ENCODE measurements around the gene UPP1.
A peak's percentile ranks its signal among the peaks of the same experiment; 100 is the strongest.
"Not testable (repeated sequence)": the region's sequence is repeated elsewhere in the genome, so short reads cannot be mapped to it uniquely, and the experiment has no call there.

Gene UPP1

DNA sequence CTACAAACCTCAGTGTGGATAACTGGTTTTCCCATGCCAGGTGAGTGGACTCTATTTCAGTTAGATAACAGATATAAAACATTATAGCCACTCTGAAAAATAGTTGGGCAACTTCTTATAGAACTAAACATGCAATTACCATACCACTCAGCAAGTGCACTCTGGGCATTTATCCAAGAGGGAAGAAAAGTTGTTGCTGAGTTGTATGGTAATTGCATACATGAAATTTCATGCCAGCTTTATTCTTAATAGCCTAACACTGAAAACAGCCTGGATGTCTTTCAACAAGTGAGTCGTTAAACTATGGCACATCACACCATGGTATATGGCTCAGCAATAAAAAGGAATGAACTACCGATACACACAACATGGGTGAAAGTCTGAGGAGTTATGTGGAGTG, 10.6 kb upstream of the UPP1 start:
- Histone ChIP-seq H4K5ac (ENCODE audit: low read length) (no peak overlapping the region), H3K36me3 (ENCODE audit: control insufficient read depth, insufficient read depth, low read length) (no peaks in the 10 kb centered on the region), H3K9ac (ENCODE audit: low read length) (no peak overlapping the region), H3K4me2 (ENCODE audit: low read length) (no peak overlapping the region), H4K8ac (ENCODE audit: low read depth, low read length) (no peak overlapping the region), H3K79me2 (ENCODE audit: control insufficient read depth, insufficient read depth, low read length) (no peaks in the 10 kb centered on the region), H2BK15ac (replicated peaks; ENCODE audit: low read depth) (no peak overlapping the region), H2BK120ac (ENCODE audit: low read depth, low read length) (no peak overlapping the region), H3K4me1 (ENCODE audit: control insufficient read depth, low read depth, low read length) (no peaks in the 10 kb centered on the region), H3K4ac (ENCODE audit: low read depth, low read length) (peak overlapping the region; percentile 48), H3K18ac (ENCODE audit: low read length) (no peak overlapping the region), H3K56ac (ENCODE audit: low read length) (no peak overlapping the region), H3K4me3 (ENCODE audit: low read length) (no peak overlapping the region), H2AK5ac (ENCODE audit: low read length) (no peak overlapping the region), H3K79me1 (ENCODE audit: low read length) (no peaks in the 10 kb centered on the region), H3K27ac (ENCODE audit: low read depth, low read length) (no peak overlapping the region), H3K23ac (ENCODE audit: low read length) (no peak overlapping the region), H2BK5ac (ENCODE audit: low read length) (no peak overlapping the region), H3K27me3 (ENCODE audit: insufficient read depth, low read length, poor library complexity) (no peaks in the 10 kb centered on the region)
- no peak for DNase-seq
- no CpG with 5 or more reads among the region's 2 CpGs for WGBS (ENCODE audit: extremely low coverage, insufficient coverage, low lambda C conversion rate)

DNA sequence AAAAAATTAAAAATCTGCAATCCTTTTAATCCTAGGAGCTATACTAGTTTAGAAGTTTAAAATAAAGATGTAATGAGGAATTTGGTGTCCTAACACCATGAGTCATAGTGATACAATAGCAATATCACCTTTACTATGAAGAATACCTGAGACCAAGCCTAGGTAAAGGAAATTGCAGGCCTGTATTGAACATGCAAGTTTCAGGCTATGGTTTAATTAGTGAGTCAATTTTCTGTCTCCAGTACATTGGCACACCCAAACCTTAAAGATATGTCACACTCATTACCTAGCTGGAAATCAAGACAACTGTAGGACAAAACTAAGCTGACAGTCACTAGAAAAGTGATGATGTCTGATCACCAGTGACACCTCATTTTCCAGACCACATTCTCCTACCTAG, 6.7 kb upstream of the UPP1 start:
- H3K79me1 ChIP-seq (ENCODE audit: low read length); H2BK120ac ChIP-seq (ENCODE audit: low read depth, low read length); H4K8ac ChIP-seq (ENCODE audit: low read depth, low read length); DNase-seq; H3K18ac ChIP-seq (ENCODE audit: low read length); H3K27ac ChIP-seq (ENCODE audit: low read depth, low read length); H3K23ac ChIP-seq (ENCODE audit: low read length); H2AK5ac ChIP-seq (ENCODE audit: low read length); H3K4ac ChIP-seq (ENCODE audit: low read depth, low read length); H2BK15ac ChIP-seq (replicated peaks; ENCODE audit: low read depth); H3K4me2 ChIP-seq (ENCODE audit: low read length); H4K5ac ChIP-seq (ENCODE audit: low read length); H3K27me3 ChIP-seq (ENCODE audit: insufficient read depth, low read length, poor library complexity); H2BK5ac ChIP-seq (ENCODE audit: low read length); H3K4me1 ChIP-seq (ENCODE audit: control insufficient read depth, low read depth, low read length); H3K56ac ChIP-seq (ENCODE audit: low read length); H3K4me3 ChIP-seq (ENCODE audit: low read length); H3K79me2 ChIP-seq (ENCODE audit: control insufficient read depth, insufficient read depth, low read length); H3K9ac ChIP-seq (ENCODE audit: low read length); H3K36me3 ChIP-seq (ENCODE audit: control insufficient read depth, insufficient read depth, low read length): not testable (repeated sequence)

DNA sequence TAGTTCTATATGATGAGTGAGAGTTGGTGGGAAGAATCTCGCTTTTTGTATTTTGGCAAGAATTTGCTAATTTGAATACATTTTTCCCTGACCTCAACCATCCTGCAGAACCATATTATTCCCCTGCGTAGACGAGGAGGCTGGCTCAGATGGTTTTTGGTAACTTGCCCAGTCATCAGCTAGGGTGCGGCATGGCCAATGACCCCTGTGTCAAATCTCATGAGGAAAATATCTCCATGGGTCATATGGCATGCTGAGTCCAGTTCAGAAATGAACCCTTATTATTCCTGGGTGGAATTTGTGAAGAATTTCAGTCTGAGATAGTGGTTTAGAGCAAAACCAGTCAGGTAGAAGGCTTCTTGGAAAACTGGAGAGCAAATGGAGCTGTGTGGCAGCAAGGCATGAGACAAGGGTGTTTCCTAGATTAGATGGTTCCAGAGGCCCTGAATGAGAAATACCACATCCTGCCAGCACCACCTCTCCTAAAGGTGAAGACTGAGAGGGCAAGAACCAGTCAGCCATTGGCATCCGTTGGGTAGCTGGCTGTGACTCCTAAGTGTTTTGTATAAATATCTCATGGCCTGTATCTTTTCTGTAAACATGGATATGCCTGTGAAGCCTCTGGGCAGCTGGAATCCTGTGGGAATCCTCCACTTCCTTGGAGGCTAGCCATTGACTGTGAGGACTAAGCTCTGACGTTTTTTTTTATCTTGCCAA, 5.8 kb upstream of the UPP1 start:
- H3K4me1 ChIP-seq (ENCODE audit: control insufficient read depth, low read depth, low read length) = peaks cover 2% of the 10 kb centered on the region
- no peaks in the 10 kb centered on the region for H3K36me3 ChIP-seq (ENCODE audit: control insufficient read depth, insufficient read depth, low read length)
- H3K9ac ChIP-seq (ENCODE audit: low read length) = no peak overlapping the region
- no peaks in the 10 kb centered on the region for H3K27me3 ChIP-seq (ENCODE audit: insufficient read depth, low read length, poor library complexity)
- H2BK5ac ChIP-seq (ENCODE audit: low read length) = no peak overlapping the region
- no peak overlapping the region for H3K23ac ChIP-seq (ENCODE audit: low read length)
- H3K27ac ChIP-seq (ENCODE audit: low read depth, low read length) = no peak overlapping the region
- peak overlapping the region; percentile 68 for H3K4ac ChIP-seq (ENCODE audit: low read depth, low read length)
- H3K79me1 ChIP-seq (ENCODE audit: low read length) = no peaks in the 10 kb centered on the region
- H2BK15ac ChIP-seq (replicated peaks; ENCODE audit: low read depth) = peak overlapping the region; percentile 3
- H3K18ac ChIP-seq (ENCODE audit: low read length) = peak overlapping the region; percentile 80
- peak overlapping the region; percentile 23 for H2BK120ac ChIP-seq (ENCODE audit: low read depth, low read length)
- no peak overlapping the region for H3K56ac ChIP-seq (ENCODE audit: low read length)
- H2AK5ac ChIP-seq (ENCODE audit: low read length) = no peak overlapping the region
- no peak overlapping the region for H4K8ac ChIP-seq (ENCODE audit: low read depth, low read length)
- no peak overlapping the region for H4K5ac ChIP-seq (ENCODE audit: low read length)
- no peak for DNase-seq
- H3K4me2 ChIP-seq (ENCODE audit: low read length) = no peak overlapping the region
- H3K79me2 ChIP-seq (ENCODE audit: control insufficient read depth, insufficient read depth, low read length) = no peaks in the 10 kb centered on the region
- H3K4me3 ChIP-seq (ENCODE audit: low read length) = no peak overlapping the region
- WGBS (ENCODE audit: extremely low coverage, insufficient coverage, low lambda C conversion rate) = no CpG with 5 or more reads among the region's 6 CpGs

GRCh38 chr7:48084727-48085432, 4.2 kb upstream of the UPP1 start:
- peak overlapping the region; percentile 24 for H3K18ac ChIP-seq (ENCODE audit: low read length)
- H2BK5ac ChIP-seq (ENCODE audit: low read length) = no peak overlapping the region
- H2BK120ac ChIP-seq (ENCODE audit: low read depth, low read length) = peak overlapping the region; percentile 67
- peak overlapping the region; percentile 66 for H4K8ac ChIP-seq (ENCODE audit: low read depth, low read length)
- no peak overlapping the region for H3K4me2 ChIP-seq (ENCODE audit: low read length)
- H3K23ac ChIP-seq (ENCODE audit: low read length) = no peak overlapping the region
- H3K4ac ChIP-seq (ENCODE audit: low read depth, low read length) = peak overlapping the region; percentile 93
- H3K56ac ChIP-seq (ENCODE audit: low read length) = peak overlapping the region; percentile 45
- H2BK15ac ChIP-seq (replicated peaks; ENCODE audit: low read depth) = no peak overlapping the region
- H3K4me1 ChIP-seq (ENCODE audit: control insufficient read depth, low read depth, low read length) = peaks cover 2% of the 10 kb centered on the region
- no peak overlapping the region for H3K4me3 ChIP-seq (ENCODE audit: low read length)
- H2AK5ac ChIP-seq (ENCODE audit: low read length) = no peak overlapping the region
- DNase-seq = peak; percentile 95
- peaks cover 3% of the 10 kb centered on the region for H3K79me2 ChIP-seq (ENCODE audit: control insufficient read depth, insufficient read depth, low read length)
- H3K36me3 ChIP-seq (ENCODE audit: control insufficient read depth, insufficient read depth, low read length) = no peaks in the 10 kb centered on the region
- peak overlapping the region; percentile 80 for H3K27ac ChIP-seq (ENCODE audit: low read depth, low read length)
- no peak overlapping the region for H3K9ac ChIP-seq (ENCODE audit: low read length)
- no peak overlapping the region for H4K5ac ChIP-seq (ENCODE audit: low read length)
- H3K79me1 ChIP-seq (ENCODE audit: low read length) = peaks cover 3% of the 10 kb centered on the region
- no peaks in the 10 kb centered on the region for H3K27me3 ChIP-seq (ENCODE audit: insufficient read depth, low read length, poor library complexity)
- WGBS (ENCODE audit: extremely low coverage, insufficient coverage, low lambda C conversion rate) = no CpG with 5 or more reads among the region's 9 CpGs

GRCh38 chr7:48085433-48085791, 3.7 kb upstream of the UPP1 start:
- Histone ChIP-seq H4K8ac (ENCODE audit: low read depth, low read length) (no peak overlapping the region), H3K79me2 (ENCODE audit: control insufficient read depth, insufficient read depth, low read length) (peaks cover 5% of the 10 kb centered on the region), H3K27me3 (ENCODE audit: insufficient read depth, low read length, poor library complexity) (no peaks in the 10 kb centered on the region), H3K9ac (ENCODE audit: low read length) (no peak overlapping the region), H3K18ac (ENCODE audit: low read length) (peak overlapping the region; percentile 24), H3K27ac (ENCODE audit: low read depth, low read length) (peak overlapping the region; percentile 23), H3K4me1 (ENCODE audit: control insufficient read depth, low read depth, low read length) (peaks cover 2% of the 10 kb centered on the region), H3K56ac (ENCODE audit: low read length) (no peak overlapping the region), H3K4ac (ENCODE audit: low read depth, low read length) (peak overlapping the region; percentile 93), H4K5ac (ENCODE audit: low read length) (no peak overlapping the region), H2AK5ac (ENCODE audit: low read length) (no peak overlapping the region), H2BK5ac (ENCODE audit: low read length) (no peak overlapping the region), H3K4me3 (ENCODE audit: low read length) (no peak overlapping the region), H2BK120ac (ENCODE audit: low read depth, low read length) (no peak overlapping the region), H3K23ac (ENCODE audit: low read length) (no peak overlapping the region), H3K79me1 (ENCODE audit: low read length) (peaks cover 3% of the 10 kb centered on the region), H3K36me3 (ENCODE audit: control insufficient read depth, insufficient read depth, low read length) (no peaks in the 10 kb centered on the region), H3K4me2 (ENCODE audit: low read length) (no peak overlapping the region), H2BK15ac (replicated peaks; ENCODE audit: low read depth) (peak overlapping the region; percentile 86)
- no CpG with 5 or more reads among the region's 1 CpG for WGBS (ENCODE audit: extremely low coverage, insufficient coverage, low lambda C conversion rate)
- no peak for DNase-seq

All from mesendoderm (in vitro differentiated cells).